Bronchial epithelial cell (primary cell): ENCODE data around the gene ADSS2. TPM values are rescaled to one million over a fixed set of nuclear protein-coding genes. Genes with fewer than 3 reads are reported as not detected.

Experiments
- DNase-seq: peaks from one replicate; pipeline ENCODE4 v3.0.0-alpha.2; 2010; ENCODE audit warnings: low read depth
- FAIRE-seq: peaks from 2 replicates; lab custom pipeline; 2011; peaks lifted over from hg19 to GRCh38; lab: Jason Lieb, UNC
- H3K27me3 ChIP-seq: 2 replicates; pipeline ENCODE4 v1.5.1; 2011; ENCODE audit warnings: low read length; ENCODE audit not compliant: control insufficient read depth, insufficient read depth
- H3K36me3 ChIP-seq: 2 replicates; pipeline ENCODE4 v1.5.1; 2011; ENCODE audit warnings: low read length; ENCODE audit not compliant: control insufficient read depth, insufficient read depth
- H3K4me3 ChIP-seq: 2 replicates; pipeline ENCODE4 v1.5.1; 2011; ENCODE audit warnings: mild to moderate bottlenecking, low read depth, low read length, control low read depth
- total RNA-seq: library from RNA; depleted of rRNA; stranded (reverse); fragments of >200 nt; gene quantifications from 2 replicates; pipeline ENCODE4 v1.2.1, GENCODE V29; 2014
- TF ChIP-seq, protein P1 (sequence below): IDR thresholded peaks from 2 replicates; pipeline ENCODE4 v1.5.1; 2011; ENCODE audit warnings: mild to moderate bottlenecking, moderate library complexity, low read length, control low read depth, inconsistent platforms; ENCODE audit not compliant: insufficient read depth, severe bottlenecking

ADSS2 gene
- total RNA-seq, 1 donor from 2014 or later: 40.8 TPM

- DNase-seq: peak; percentile 56
- Histone ChIP-seq H3K27me3 (no peaks in the 10 kb centered on the region), H3K4me3 (no peak overlapping the region), H3K36me3 (peaks cover 21% of the 10 kb centered on the region)
- TF ChIP-seq, protein P1, sequence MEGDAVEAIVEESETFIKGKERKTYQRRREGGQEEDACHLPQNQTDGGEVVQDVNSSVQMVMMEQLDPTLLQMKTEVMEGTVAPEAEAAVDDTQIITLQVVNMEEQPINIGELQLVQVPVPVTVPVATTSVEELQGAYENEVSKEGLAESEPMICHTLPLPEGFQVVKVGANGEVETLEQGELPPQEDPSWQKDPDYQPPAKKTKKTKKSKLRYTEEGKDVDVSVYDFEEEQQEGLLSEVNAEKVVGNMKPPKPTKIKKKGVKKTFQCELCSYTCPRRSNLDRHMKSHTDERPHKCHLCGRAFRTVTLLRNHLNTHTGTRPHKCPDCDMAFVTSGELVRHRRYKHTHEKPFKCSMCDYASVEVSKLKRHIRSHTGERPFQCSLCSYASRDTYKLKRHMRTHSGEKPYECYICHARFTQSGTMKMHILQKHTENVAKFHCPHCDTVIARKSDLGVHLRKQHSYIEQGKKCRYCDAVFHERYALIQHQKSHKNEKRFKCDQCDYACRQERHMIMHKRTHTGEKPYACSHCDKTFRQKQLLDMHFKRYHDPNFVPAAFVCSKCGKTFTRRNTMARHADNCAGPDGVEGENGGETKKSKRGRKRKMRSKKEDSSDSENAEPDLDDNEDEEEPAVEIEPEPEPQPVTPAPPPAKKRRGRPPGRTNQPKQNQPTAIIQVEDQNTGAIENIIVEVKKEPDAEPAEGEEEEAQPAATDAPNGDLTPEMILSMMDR: peak; percentile 39
- FAIRE-seq: no peak
Observed at GRCh38 chr1:244414543-244414942, 37.2 kb downstream of the ADSS2 start.

- no peaks in the 10 kb centered on the region for H3K27me3 ChIP-seq
- peaks cover 21% of the 10 kb centered on the region for H3K36me3 ChIP-seq
- no peak overlapping the region for H3K4me3 ChIP-seq
- TF ChIP-seq, protein P1: no peak
- peak; percentile 26 for DNase-seq
- FAIRE-seq: no peak
Observed at GRCh38 chr1:244413736-244414135, 38.0 kb downstream of the ADSS2 start.

DNA sequence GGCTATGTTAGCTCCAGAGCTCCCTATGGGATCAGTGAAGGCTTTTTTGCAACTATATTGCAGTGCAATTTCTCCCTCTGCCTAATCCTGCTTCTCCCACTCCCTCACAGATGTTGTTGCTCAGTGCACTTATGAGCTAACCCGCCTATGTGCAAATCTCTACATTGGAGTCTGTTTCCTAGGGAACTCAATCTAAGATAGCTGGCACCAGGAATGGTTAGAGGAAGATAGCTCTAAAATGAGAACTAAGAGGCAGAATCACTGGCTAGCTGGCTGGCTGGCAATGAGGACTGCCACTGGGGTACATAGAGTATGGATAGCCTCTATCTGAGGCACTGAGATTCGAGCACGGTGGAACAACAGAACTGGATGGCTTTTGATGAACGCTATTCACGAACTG lies 39.5 kb downstream of the ADSS2 start:
- peaks cover 19% of the 10 kb centered on the region for H3K36me3 ChIP-seq
- FAIRE-seq: no peak

DNA sequence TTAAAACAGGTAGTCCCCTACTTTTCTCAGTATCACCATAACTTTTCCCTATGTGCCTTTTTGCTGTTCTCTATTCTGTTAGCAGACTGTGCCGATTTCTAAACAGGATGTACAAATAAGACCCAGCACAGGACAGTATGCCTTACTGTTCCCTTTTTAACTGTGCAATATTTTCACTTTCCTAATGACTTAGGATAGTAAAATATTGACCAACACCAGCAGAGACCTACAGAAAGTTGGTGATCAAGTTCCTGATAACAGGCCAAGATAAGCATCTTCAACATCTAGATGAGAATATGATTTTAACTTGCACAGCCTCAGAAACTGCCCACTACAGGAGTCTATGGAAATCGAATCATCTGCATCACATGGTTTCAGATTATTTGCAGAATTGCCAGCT lies 42.0 kb downstream of the ADSS2 start:
- H3K27me3 ChIP-seq: no peaks in the 10 kb centered on the region
- FAIRE-seq: no peak
- DNase-seq: no peak
- TF ChIP-seq, protein P1: no peak
- no peak overlapping the region for H3K4me3 ChIP-seq
- H3K36me3 ChIP-seq: peaks cover 17% of the 10 kb centered on the region

More for the DNA sequence above, 39.5 kb downstream of the ADSS2 start:
- no peak for DNase-seq
- TF ChIP-seq, protein P1: no peak
- no peaks in the 10 kb centered on the region for H3K27me3 ChIP-seq
- H3K4me3 ChIP-seq: no peak overlapping the region

GRCh38 chr1:244406337-244406736 lies 45.4 kb downstream of the ADSS2 start:
- H3K27me3 ChIP-seq: no peaks in the 10 kb centered on the region
- no peak overlapping the region for H3K4me3 ChIP-seq
- DNase-seq (no peak), FAIRE-seq (no peak)
- H3K36me3 ChIP-seq: peaks cover 9% of the 10 kb centered on the region
- TF ChIP-seq, protein P1: no peak

GRCh38 chr1:244405856-244406255 lies 45.9 kb downstream of the ADSS2 start:
- no peak for DNase-seq
- H3K27me3 ChIP-seq: no peaks in the 10 kb centered on the region
- FAIRE-seq: no peak
- TF ChIP-seq, protein P1: no peak
- peaks cover 9% of the 10 kb centered on the region for H3K36me3 ChIP-seq
- H3K4me3 ChIP-seq: no peak overlapping the region
